A673 (cell line): ENCODE results near the gene SYNE2. TPM values are rescaled to one million over a fixed set of nuclear protein-coding genes. Genes with fewer than 3 reads are reported as not detected.

ENCODE experiments used
- BruUV-seq: library from RNA; stranded (reverse); fragments of 400-500 nt; replicated peaks from 2 replicates; lab custom pipeline; 2021; lab: Mats Ljungman, UMichigan
- CTCF ChIA-PET: fragments of 300-600 bp; sonication (Branson Sonifier 250); formaldehyde crosslinking; loops from one replicate; lab custom pipeline; 2022; ENCODE audit warnings: antibody characterized with exemption; lab: Charles Lee
- POLR2A ChIA-PET: fragments of 300-600 bp; sonication (Branson Sonifier 250); formaldehyde crosslinking; loops from one replicate; lab custom pipeline; 2022; ENCODE audit warnings: antibody characterized with exemption; ENCODE audit not compliant: low non-redundant PET; lab: Charles Lee
- DNase-seq: peaks from one replicate; pipeline ENCODE4 v3.0.0-alpha.2; 2015; ENCODE audit warnings: low spot score
- H3K27ac ChIP-seq: fragments of 200-600 bp; sonication (generic); 2 replicates; pipeline ENCODE4 v1.5.1; 2016; ENCODE audit warnings: mixed run types, low read depth, mild to moderate bottlenecking, mixed read lengths, antibody characterized with exemption, low read length; ENCODE audit not compliant: poor library complexity, severe bottlenecking
- H3K27me3 ChIP-seq: fragments of 200-600 bp; sonication (generic); replicated peaks from 2 replicates; pipeline ENCODE4 v1.6.1; 2017; ENCODE audit warnings: mixed run types, low read depth, mild to moderate bottlenecking, mixed read lengths, antibody characterized with exemption, low read length; ENCODE audit not compliant: insufficient read depth, poor library complexity
- H3K36me3 ChIP-seq: fragments of 200-600 bp; sonication (generic); 2 replicates; pipeline ENCODE4 v1.6.1; 2016; ENCODE audit warnings: mixed run types, mild to moderate bottlenecking, mixed read lengths, antibody characterized with exemption, low read length; ENCODE audit not compliant: insufficient read depth, poor library complexity, severe bottlenecking
- H3K4me1 ChIP-seq: fragments of 200-600 bp; sonication (generic); 2 replicates; pipeline ENCODE4 v1.6.1; 2017; ENCODE audit warnings: mixed run types, mild to moderate bottlenecking, mixed read lengths, antibody characterized with exemption, low read length; ENCODE audit not compliant: insufficient read depth, poor library complexity, severe bottlenecking
- H3K4me3 ChIP-seq: fragments of 200-600 bp; sonication (generic); 2 replicates; pipeline ENCODE4 v1.5.1; 2016; ENCODE audit warnings: low read depth, mixed run types, mild to moderate bottlenecking, mixed read lengths, low read length; ENCODE audit not compliant: poor library complexity, severe bottlenecking
- H3K9me3 ChIP-seq: fragments of 200-600 bp; sonication (generic); 2 replicates; pipeline ENCODE4 v1.6.1; 2016; ENCODE audit warnings: mixed run types, low read depth, mild to moderate bottlenecking, mixed read lengths, antibody characterized with exemption, low read length; ENCODE audit not compliant: poor library complexity, severe bottlenecking
- CTCF ChIP-seq: fragments of 300-800, 200-600 bp; sonication (generic); conservative IDR thresholded peaks from 2 replicates; pipeline ENCODE4 v1.5.1; 2017; ENCODE audit warnings: low read depth, mild to moderate bottlenecking, antibody characterized with exemption, low read length, moderate library complexity, mixed read lengths
- EZH2 ChIP-seq: fragments of 200-600 bp; sonication (generic); IDR thresholded peaks from 2 replicates; pipeline ENCODE4 v1.6.1; 2017; ENCODE audit warnings: borderline replicate concordance, low read depth, mild to moderate bottlenecking, mixed read lengths, antibody characterized with exemption, low read length; ENCODE audit not compliant: poor library complexity, severe bottlenecking
- intact Hi-C: fragments of 100-400 bp; cut with micrococcal nuclease; formaldehyde crosslinking; loops from one replicate; pipeline ENCODE4 v1.10.0; 2022; ENCODE audit not compliant: unreplicated experiment
- total RNA-seq: library from RNA; stranded (reverse); gene quantifications from 2 replicates; pipeline ENCODE4 v1.2.3, GENCODE V29; 2021

The SYNE2 gene
- total RNA-seq, 1 experiment from 2014 or later = 68.2 TPM

GRCh38 chr14:63878792-63879191 lies 26.0 kb downstream of the SYNE2 start:
- no peak for TF ChIP-seq EZH2
- no peak for TF ChIP-seq CTCF
- CTCF ChIA-PET = no interaction called here
- H3K27me3 ChIP-seq = no peaks in the 10 kb centered on the region
- no peak overlapping the region for H3K27ac ChIP-seq
- intact Hi-C loops = no loop called here
- no peaks in the 10 kb centered on the region for H3K36me3 ChIP-seq
- no peaks in the 10 kb centered on the region for H3K9me3 ChIP-seq
- POLR2A ChIA-PET = interaction anchor here (0.6 kb wide), 1 partner anchor 348 kb away, joined by 4 read pairs; no protein-coding TSS in a partner anchor
- no peak overlapping the region for H3K4me3 ChIP-seq
- H3K4me1 ChIP-seq = peaks cover 18% of the 10 kb centered on the region
- DNase-seq = no peak
- no TSS peak for BruUV-seq

DNA sequence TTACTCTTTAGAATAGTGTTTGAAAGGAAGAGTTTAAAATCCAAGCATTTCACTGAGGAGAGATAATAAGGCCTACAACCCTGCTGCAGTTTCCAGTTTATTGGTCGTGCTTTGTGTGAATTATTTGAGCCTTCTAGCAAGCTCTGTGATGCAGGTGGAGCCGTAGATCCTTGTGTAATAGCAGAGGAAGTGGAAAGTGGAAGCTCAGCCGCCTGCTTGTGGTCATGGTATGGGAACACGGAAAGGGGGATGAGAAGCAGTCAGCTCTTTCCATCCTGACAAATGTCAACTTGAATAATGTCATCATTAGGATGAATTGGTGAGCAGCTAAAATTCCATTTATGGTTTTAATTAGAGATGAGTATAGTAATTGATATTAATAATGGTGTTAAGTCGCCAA lies 29.1 kb downstream of the SYNE2 start:
- CTCF ChIA-PET = no interaction called here
- intact Hi-C loops = no loop called here
- Histone ChIP-seq H3K27me3 (no peaks in the 10 kb centered on the region), H3K9me3 (no peaks in the 10 kb centered on the region), H3K27ac (no peak overlapping the region), H3K4me3 (no peak overlapping the region), H3K36me3 (no peaks in the 10 kb centered on the region), H3K4me1 (peaks cover 5% of the 10 kb centered on the region)
- no peak for TF ChIP-seq EZH2
- TF ChIP-seq CTCF = no peak
- POLR2A ChIA-PET = no interaction called here
- no TSS peak for BruUV-seq
- DNase-seq = no peak

- Histone ChIP-seq H3K36me3 (no peaks in the 10 kb centered on the region), H3K4me3 (no peak overlapping the region), H3K4me1 (peaks cover 20% of the 10 kb centered on the region), H3K27me3 (no peaks in the 10 kb centered on the region), H3K27ac (no peak overlapping the region), H3K9me3 (no peaks in the 10 kb centered on the region)
- intact Hi-C loops = no loop called here
- BruUV-seq = no TSS peak
- POLR2A ChIA-PET = no interaction called here
- TF ChIP-seq EZH2 = no peak
- no peak for TF ChIP-seq CTCF
- no peak for DNase-seq
- CTCF ChIA-PET = no interaction called here
Observed at GRCh38 chr14:63887899-63888298, 35.1 kb downstream of the SYNE2 start.
